Neuron (in vitro differentiated cells): ENCODE data around the gene ZC3H6.
"Not testable (repeated sequence)": the region's sequence is repeated elsewhere in the genome, so short reads cannot be mapped to it uniquely, and the experiment has no call there.

Source experiments
- H2AFZ ChIP-seq: one replicate; pipeline ENCODE4 v1.6.1; 2013; ENCODE audit warnings: low read depth, mild to moderate bottlenecking, inconsistent platforms, low read length, moderate library complexity
- H3K27me3 ChIP-seq: one replicate; pipeline ENCODE4 v1.6.1; 2013; ENCODE audit warnings: low read length; ENCODE audit not compliant: insufficient read depth
- H3K36me3 ChIP-seq: one replicate; pipeline ENCODE4 v1.6.1; 2013; ENCODE audit warnings: low read length; ENCODE audit not compliant: insufficient read depth
- H3K4me1 ChIP-seq: one replicate; pipeline ENCODE4 v1.6.1; 2013; ENCODE audit warnings: low read length; ENCODE audit not compliant: insufficient read depth
- H3K4me3 ChIP-seq: 2 replicates; pipeline ENCODE4 v1.5.1; 2013; ENCODE audit warnings: mild to moderate bottlenecking, low read length, moderate library complexity
- H3K9me3 ChIP-seq: one replicate; pipeline ENCODE4 v1.6.1; 2013; ENCODE audit warnings: low read length

ZC3H6 gene

DNA sequence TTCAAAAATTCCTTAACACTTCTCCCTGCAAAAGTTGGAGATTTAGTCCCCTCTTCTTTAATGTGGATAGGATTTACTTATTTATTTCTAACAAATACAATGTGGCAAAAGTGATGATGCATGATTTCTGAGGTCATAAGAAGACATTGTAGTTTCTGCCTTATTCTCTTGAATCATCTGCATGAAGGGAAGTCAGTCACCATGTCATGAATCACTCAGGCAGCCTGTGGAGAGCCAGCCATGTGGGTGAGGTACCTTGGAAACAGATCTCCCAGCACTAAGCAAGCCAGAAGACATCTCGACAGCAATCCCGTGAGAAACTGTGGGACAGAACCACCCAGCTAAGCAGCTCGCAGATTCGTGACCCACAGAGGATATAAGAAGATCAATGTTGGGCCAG lies 17.8 kb upstream of the ZC3H6 start:
- Histone ChIP-seq H3K9me3 (peaks cover 4% of the 10 kb centered on the region), H3K27me3 (peaks cover 5% of the 10 kb centered on the region), H2AFZ (no peak overlapping the region), H3K4me1 (peaks cover 3% of the 10 kb centered on the region), H3K36me3 (no peaks in the 10 kb centered on the region), H3K4me3 (no peak overlapping the region)

DNA sequence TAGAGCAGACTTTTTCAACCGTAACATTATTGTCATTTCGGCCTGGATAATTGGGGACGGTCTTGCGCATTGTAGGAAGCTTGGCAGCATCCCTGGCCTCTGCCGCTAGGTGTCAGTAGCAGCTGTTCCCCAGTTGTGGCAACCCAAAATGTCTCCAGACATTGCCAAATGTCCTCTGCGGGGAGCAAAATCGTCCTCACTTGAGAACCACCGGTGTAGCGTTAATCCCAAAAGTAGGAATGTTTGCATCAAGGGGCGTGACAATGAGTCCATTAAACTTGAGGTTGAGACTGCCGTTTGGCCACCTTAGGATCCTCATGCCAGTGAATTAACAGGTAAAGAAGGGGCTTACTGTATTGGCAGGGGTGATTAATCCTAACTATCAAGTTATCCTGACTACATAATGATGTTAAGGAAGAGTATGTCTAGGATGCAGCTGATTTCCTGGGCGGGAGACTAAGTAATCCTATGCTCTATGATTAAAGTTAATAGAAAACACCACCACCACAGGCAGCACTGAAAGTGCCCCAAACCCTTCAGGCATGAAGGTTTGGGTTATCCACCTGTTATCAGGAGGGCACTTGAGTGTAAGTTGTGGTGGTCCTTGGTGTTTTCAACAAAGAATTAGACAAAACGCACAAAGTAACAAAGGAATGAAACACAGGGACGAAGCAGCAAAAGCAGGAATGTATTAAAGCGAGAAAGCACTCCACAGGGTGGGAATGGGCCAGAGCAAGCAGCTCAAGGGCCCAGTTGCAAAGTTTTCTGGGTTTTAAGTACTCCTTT lies 15.7 kb upstream of the ZC3H6 start:
- Histone ChIP-seq H3K27me3 (peaks cover 5% of the 10 kb centered on the region), H3K4me3 (peak overlapping the region; percentile 18), H3K4me1 (no peaks in the 10 kb centered on the region), H3K9me3 (peaks cover 5% of the 10 kb centered on the region), H3K36me3 (no peaks in the 10 kb centered on the region), H2AFZ (peak overlapping the region; percentile 63)

DNA sequence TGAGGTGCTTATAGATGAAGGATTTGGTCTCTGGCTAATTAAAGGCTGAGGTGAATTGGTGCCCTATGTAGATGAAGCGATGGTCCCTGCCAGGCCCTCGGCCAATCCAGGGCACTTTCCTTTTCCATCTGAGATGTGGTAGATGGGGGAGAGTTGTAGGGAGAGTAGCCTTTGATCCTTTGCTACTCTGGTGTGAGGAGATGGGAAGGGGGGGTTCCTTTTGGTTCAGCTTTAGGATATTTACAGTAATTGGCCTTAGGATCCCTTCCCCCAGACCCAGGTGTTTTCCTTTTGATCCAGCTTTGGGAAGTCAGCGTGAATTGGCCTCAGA lies 15.1 kb upstream of the ZC3H6 start:
- H3K4me1 ChIP-seq, result no peaks in the 10 kb centered on the region
- peaks cover 5% of the 10 kb centered on the region for H3K27me3 ChIP-seq
- H3K36me3 ChIP-seq, result no peaks in the 10 kb centered on the region
- peaks cover 5% of the 10 kb centered on the region for H3K9me3 ChIP-seq
- H2AFZ ChIP-seq, result peak overlapping the region; percentile 63
- H3K4me3 ChIP-seq, result no peak overlapping the region

DNA sequence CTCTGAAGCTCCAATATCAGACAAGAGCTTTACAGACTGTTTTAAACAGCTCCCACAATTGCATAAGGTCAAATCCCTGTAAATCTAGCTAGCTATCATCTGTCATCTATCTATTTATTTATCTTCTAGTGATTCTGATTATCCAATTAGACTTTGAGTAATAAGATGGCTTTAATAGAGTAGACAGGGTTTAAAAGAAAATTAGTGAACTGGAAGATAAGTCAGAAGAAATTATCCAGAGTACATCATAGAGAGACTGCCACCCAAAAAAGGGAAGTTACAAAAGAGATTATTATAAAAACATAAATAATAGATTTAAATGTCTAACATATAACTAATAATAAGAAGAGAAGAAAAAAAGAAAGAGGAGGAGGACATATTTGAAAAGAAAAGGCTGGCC lies 12.5 kb upstream of the ZC3H6 start:
- H3K4me3 ChIP-seq, result no peak overlapping the region
- H3K9me3 ChIP-seq, result peaks cover 5% of the 10 kb centered on the region
- H3K27me3 ChIP-seq, result peaks cover 5% of the 10 kb centered on the region

DNA sequence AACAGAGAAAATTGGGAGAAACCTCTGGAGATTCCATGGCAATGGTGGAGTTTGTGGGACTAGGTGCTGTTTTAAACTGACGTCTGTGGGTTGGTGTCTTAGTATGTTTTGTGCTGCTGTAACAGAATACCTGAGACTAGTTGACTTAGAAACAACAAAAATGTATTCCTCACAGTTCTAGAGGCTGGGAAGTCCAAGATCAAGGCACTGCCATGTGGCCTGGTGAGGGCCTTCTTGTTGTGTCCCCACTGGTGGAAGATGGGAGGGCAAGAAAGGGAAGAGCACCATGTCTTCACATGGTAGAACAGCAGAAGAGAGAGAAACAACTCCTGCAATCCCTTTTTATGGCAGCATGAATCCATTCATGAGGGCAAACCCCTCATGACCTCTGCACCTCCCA lies 6.8 kb upstream of the ZC3H6 start:
- Histone ChIP-seq H3K4me1 (no peaks in the 10 kb centered on the region), H3K4me3 (no peak overlapping the region), H3K36me3 (no peaks in the 10 kb centered on the region), H2AFZ (no peak overlapping the region), H3K27me3 (no peaks in the 10 kb centered on the region), H3K9me3 (peaks cover 4% of the 10 kb centered on the region)

More for the DNA sequence above, 12.5 kb upstream of the ZC3H6 start:
- H3K36me3 ChIP-seq, result no peaks in the 10 kb centered on the region
- no peak overlapping the region for H2AFZ ChIP-seq
- no peaks in the 10 kb centered on the region for H3K4me1 ChIP-seq

DNA sequence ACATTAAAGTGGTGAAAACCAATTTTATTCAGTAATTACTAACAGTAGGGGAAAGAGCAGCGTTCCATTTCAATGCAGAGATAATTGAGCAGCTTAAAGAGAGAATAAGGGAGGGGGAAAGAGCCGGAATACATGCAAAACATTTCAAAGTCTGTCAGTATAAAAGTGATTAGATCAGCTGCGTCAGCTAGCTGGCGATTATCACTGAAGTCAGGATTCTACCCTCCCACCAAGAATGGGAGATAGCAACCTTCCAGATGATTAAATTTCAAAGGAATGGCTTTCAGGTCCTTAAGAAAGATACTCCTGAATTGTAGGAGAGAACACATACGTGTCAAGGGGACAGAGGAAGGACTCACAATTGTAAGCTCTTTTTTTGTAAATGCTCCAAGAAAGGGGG lies 2.7 kb upstream of the ZC3H6 start:
- peaks cover 3% of the 10 kb centered on the region for H3K4me1 ChIP-seq
- peaks cover 4% of the 10 kb centered on the region for H3K9me3 ChIP-seq
- H3K36me3 ChIP-seq, result no peaks in the 10 kb centered on the region
- no peak overlapping the region for H2AFZ ChIP-seq
- no peaks in the 10 kb centered on the region for H3K27me3 ChIP-seq
- H3K4me3 ChIP-seq, result no peak overlapping the region

DNA sequence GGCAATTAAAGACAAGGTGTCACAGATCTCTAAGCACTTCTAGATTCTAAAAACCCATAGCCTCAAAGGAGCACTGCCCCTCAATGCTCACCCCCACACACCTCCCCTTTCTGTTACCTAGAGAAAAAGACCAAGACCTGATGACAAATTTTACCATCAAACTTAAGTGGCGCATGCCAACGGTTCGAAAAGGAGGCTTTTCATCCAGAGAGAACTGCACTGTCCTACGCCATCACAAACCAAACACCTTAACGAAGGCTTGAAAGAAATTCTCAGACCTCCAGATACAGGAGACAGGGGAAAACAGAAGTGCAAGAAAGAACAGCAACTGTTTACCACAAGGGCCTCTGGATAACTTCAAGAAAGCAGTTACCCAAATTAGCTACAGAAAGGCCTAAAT lies 2.0 kb upstream of the ZC3H6 start:
- peaks cover 3% of the 10 kb centered on the region for H3K4me1 ChIP-seq

DNA sequence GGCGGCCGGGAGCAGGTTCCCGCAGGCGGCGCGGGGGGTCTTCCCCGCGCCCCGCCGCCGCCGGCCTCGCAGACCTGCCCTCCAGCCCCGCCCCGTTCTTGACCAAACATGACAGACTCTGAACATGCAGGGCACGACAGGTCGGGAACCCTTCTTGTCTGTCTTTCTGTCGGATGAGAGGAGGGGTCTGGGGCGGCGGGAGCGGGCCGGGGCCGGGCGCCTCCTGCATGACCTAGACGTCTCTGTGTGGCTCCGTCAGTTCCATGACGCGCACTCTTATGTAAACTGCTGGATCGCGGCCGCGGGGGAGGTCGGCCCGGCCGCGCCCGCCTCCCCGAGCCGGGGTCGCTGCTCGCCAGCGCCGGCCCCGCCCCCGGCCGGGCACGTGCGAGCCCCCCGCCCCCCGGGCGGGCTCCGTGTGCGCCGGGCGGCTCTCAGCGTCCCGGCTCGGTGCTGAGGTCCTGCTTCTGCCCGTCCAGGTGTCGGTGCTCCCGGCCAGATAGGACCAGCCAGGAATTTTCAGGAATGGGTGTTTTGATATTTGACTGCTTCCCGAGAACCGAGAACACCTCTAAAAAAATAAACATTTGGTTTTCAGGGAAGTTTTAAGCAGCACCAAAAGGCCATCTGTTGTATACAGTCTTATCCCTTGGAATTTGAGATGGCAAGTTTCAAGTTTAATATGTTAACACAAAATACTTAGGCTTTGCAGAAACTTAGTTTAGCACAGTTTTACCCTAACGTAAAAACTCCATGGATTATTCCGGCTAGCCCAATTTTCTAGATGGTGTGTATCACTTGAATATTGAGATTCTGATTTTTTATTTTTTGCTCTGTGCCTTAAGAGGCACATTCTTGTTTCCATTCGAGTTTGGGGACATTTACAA lies 733 bp downstream of the ZC3H6 start:
- H3K9me3 ChIP-seq, result no peaks in the 10 kb centered on the region
- H3K36me3 ChIP-seq, result no peaks in the 10 kb centered on the region
- peak overlapping the region; percentile 98 for H3K4me3 ChIP-seq
- peak overlapping the region; percentile 89 for H2AFZ ChIP-seq
- H3K27me3 ChIP-seq, result no peaks in the 10 kb centered on the region
- H3K4me1 ChIP-seq, result peaks cover 3% of the 10 kb centered on the region

More for the DNA sequence above, 2.0 kb upstream of the ZC3H6 start:
- Histone ChIP-seq H3K27me3 (no peaks in the 10 kb centered on the region), H2AFZ (no peak overlapping the region), H3K36me3 (no peaks in the 10 kb centered on the region), H3K4me3 (no peak overlapping the region), H3K9me3 (peaks cover 4% of the 10 kb centered on the region)

DNA sequence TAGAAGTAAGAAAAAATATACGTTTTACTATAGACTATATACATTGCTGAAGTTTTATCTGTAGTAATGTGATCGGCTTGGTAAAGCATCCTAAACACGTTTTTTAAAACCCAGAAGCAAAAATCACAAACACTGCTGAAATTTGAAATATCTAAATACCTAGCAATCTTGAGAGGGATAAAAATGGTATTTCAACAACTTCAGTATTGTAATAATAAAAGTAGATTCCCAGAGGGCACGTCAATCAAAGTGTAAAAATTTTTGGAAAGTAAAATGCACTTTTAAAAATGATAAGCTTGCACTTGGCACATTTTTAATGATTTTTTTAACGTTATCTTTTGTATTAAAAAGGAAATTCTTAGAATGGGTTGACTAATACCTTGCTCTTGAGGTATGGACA lies 1.6 kb downstream of the ZC3H6 start:
- no peaks in the 10 kb centered on the region for H3K27me3 ChIP-seq
- no peaks in the 10 kb centered on the region for H3K9me3 ChIP-seq
- H3K36me3 ChIP-seq, result no peaks in the 10 kb centered on the region
- peaks cover 3% of the 10 kb centered on the region for H3K4me1 ChIP-seq
- no peak overlapping the region for H2AFZ ChIP-seq
- H3K4me3 ChIP-seq, result peak overlapping the region; percentile 98

DNA sequence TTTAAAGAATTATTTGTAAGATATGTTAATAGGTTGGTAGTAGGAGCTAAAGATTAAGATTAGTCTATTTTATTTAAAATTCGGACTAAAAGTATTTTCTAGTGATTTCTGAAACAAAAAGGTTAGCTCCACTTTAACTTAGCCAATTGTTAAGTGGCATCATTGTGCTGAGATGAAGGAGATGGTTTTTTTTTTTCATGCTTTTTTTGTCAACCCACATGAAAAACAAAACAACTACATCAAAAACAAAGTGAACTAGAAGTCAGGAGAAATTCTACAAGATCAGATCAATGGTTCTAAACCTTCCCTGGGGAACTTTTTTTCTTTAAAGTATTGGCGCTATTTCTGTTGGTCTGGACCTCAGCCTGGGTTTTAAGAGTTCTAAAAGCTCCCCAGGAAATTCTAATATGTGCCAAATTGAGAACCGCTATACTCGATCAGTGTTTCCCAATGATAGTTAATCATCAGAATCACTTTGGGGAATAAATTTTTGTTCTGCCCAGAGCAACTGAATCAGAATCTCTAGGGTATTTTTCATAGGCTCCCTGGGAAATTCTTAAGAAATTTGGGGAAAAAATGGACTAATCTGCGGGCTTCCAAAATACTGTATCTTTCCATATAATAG lies 2.3 kb downstream of the ZC3H6 start:
- no peak overlapping the region for H2AFZ ChIP-seq
- H3K36me3 ChIP-seq, result no peaks in the 10 kb centered on the region
- H3K4me1 ChIP-seq, result peaks cover 3% of the 10 kb centered on the region
- no peaks in the 10 kb centered on the region for H3K27me3 ChIP-seq
- no peak overlapping the region for H3K4me3 ChIP-seq
- H3K9me3 ChIP-seq, result no peaks in the 10 kb centered on the region

DNA sequence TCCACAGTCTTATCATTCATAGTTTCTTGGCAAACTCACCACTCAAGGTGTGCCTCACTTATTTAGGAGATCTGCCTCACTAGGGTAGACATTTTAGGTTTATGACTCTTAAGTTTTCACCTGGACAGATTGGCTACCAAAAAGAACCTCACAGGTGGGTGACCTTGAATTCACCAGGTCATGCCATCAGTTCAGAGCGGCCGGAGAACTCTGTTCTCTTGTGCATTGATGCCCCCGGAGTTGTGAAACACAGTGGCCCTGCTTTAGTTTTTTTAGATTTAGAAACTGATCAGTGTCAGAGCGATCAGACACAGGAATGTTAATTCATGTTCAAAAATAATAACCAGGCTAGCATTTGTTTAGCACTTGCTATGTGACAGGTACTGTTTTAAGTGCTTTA lies 6.7 kb downstream of the ZC3H6 start:
- not testable (repeated sequence) for H3K4me1 ChIP-seq, H3K36me3 ChIP-seq, H2AFZ ChIP-seq, H3K27me3 ChIP-seq, H3K9me3 ChIP-seq, H3K4me3 ChIP-seq

DNA sequence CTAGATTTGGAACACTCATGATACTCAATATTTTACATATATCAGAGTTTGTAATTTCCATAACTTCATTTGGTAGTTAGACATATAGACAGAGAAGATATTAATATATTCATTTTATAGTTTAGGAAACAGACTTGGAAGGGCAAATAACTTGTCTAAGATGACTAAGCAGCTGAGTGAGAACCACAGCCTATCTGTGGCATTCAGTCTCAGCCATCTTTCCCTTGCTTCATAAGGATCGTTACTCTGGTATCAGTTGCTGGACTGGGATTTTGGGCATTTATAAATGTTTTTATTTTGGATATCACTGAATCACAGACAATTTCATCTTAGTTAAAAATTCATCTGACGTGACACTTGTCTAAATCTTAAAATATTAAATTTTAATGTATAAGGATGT lies 8.1 kb downstream of the ZC3H6 start:
- H3K4me3 ChIP-seq, H2AFZ ChIP-seq, H3K27me3 ChIP-seq, H3K4me1 ChIP-seq, H3K9me3 ChIP-seq, H3K36me3 ChIP-seq: not testable (repeated sequence)

DNA sequence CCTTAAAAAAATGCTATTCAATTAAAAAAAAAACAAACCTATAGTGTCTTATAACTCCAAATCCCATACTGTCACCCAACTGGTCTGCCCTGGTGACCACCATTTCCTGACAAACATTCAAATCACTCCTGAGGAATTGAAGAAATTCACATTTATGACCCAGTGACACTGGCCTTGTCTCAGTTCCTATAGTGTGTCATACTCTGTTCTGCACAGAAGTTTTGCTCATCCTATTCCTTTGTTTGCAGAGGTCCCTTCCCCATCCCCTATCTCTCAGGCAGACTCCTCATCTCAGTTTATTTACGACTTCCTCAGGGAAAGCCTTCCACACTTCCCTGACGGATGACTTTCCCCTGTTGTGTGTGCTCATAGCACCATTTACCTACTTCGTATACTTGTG lies 14.7 kb downstream of the ZC3H6 start:
- no peaks in the 10 kb centered on the region for H3K36me3 ChIP-seq
- no peak overlapping the region for H2AFZ ChIP-seq
- no peaks in the 10 kb centered on the region for H3K27me3 ChIP-seq
- no peaks in the 10 kb centered on the region for H3K4me1 ChIP-seq
- no peaks in the 10 kb centered on the region for H3K9me3 ChIP-seq
- H3K4me3 ChIP-seq, result no peak overlapping the region
